T-helper 9 cell (primary cell): Measurements from ENCODE around the gene SND1.

Experiments used
- DNase-seq: peaks from one replicate; pipeline ENCODE4 v3.0.0-alpha.2; 2020

The SND1 gene

DNA sequence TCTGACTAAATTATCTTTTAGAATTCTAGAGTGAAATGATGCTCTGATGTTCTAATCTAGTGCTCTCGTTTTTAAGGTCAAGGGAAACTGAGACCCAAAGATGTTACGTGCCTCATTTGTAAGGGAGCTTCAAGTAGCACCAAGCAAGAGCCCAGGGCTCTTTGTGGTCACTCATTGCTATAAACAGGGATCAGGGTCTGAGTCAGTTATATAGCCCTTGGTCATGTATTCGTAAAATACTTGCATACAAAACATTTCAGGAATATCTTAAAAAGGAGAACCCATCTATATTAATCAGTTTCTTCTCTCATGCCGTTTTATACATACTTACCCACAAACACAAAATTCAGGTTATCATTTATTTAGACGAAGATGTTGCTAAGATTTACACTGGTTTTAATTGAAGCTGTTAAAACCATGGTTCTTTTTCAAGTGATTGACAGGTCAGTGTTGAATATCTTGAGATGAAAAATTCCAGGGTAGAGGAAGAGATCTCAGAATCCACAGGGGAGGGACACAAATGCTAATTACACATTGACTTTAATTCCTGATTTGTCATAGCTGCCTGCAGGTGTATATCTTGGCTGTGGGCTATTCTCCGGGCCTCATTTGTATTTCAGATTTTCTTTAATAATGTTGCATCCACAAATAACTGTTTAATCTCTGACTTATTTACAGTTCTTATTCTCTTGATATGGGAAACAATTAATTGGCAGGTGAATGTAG is 188.4 kb downstream of the SND1 start:
- DNase-seq = no peak

DNA sequence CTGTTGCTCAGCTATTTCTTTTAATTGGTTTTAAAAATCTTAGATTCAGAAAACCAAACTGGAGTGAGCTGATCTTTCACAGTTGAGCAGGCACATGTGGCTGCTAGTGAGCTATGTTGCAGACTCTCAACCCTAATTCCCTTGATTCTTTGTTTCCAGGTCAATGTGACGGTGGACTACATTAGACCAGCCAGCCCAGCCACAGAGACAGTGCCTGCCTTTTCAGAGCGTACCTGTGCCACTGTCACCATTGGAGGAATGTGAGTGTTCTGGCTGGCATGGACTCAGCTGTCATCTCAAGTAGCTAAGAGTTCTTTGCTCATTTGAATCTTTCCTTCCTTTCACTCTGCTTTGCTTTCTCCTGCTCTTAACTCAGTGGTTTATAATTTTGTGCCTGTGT is 192.2 kb downstream of the SND1 start:
- no peak for DNase-seq

GRCh38 chr7:127844707-127845331 is 192.8 kb downstream of the SND1 start:
- DNase-seq = no peak

- no peak for DNase-seq
Observed at GRCh38 chr7:127845522-127846214, 193.7 kb downstream of the SND1 start.

DNA sequence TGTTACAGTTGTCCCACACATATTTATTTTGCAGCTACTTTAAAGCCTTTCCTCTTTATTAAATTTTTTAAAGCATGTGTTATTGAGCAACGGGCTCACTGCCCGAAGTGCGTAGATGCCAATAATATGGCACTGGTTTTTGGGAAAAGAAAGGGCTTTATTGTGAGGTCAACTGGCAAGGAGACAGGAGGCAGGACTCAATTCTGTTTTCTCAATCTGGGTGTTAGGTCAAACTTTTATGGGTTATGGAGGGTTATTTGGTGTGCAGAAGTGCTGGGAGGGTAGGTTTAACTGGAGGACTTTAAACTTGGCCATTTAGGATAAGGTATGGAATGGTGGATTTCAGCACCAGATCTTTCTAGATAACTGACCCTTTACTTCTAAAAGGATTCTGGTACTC is 195.6 kb downstream of the SND1 start:
- DNase-seq = no peak

DNA sequence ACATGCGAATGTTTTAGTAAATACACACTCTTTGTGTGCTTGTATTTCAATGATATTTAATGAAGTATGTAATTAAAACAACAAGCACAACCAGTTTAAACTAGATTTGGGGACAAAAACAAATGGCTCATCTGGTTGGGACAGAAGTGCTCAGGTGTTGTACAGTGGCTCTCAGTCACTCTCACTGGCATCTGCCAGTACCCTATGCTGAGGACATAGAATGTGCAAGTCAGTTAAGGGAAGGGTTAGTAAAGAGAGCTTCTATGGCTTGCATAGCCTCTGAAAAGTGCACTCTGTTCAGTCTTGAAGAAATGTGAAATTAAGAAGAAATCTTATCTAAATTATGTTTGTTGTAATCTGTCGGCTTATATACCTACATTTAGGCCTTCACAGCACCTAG is 196.2 kb downstream of the SND1 start:
- no peak for DNase-seq

- no peak for DNase-seq
Observed at GRCh38 chr7:127850195-127850594, 198.2 kb downstream of the SND1 start.

DNA sequence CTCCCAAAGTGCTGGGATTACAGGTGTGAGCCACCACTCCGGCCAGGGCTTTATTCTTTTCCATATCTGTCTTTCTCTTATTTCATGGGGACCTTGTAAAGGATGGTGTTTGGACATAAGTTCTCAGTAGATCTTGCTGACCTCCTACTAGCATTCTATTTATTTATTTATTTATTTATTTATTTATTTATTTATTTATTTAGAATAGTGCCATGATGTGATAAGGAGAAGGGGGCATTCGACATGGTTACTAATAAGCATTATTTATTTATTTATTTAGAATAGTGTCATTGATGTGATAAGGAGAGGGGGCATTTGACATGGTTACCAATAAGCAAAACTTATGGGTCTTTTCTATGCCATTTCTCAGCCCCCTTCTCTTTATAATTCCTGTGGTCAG is 202.4 kb downstream of the SND1 start:
- no peak for DNase-seq

DNA sequence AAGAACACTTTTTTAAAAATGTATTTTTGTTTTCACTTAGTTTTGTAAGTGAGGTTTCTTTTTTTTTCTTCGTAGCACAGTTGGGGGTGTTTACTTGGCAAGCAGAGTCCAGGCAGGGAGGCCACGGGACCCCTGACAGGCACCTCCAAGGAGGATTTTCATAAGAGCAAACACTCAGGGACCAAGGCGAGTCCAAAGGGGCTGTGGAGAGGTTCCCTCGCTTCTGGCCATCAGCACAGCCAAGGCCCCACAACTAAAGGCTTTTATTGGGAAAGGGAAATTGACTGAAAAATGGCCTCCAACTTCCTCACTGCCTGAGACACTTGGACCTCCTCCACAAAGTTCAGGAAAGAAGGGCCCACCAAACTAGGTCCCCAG is 205.5 kb downstream of the SND1 start:
- DNase-seq = no peak

DNA sequence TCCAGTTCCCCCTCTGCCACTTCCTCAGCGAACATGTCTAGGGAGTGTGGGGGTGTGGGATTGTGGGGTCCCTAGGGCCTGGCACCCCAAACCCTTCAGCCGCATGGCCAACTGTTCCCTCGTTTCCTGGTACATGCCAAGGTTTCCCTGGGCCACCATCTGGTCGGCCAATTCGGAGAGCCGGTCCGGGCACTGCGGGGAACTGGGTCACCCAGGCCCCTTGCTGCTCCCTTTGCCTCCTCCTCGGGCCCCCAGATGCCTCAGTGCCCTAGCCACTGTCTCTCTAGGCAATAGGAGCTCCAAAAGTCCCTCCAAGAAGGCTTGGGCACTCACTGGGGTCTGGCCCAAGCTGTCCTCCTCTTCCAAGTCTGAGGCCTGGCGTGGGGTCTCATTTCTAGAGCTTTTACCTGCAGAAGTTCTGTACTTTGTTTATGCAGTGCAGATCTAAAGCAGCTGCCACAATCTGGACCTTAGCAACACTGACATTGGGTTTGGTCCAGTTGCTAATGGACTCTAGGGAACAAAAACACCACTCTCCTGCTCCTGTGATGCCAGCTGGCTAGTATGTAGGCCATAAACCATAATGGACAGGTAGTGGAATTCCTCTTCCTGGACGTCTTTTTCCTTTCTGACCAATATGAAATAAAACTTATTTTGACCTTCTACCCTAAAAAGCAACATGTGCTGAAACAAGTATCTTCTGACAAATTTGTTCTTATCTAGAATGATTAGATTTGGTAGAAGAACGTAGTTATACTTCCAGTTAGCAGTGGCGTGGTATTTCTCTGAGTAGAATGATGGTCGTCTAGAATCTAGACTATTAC is 206.3 kb downstream of the SND1 start:
- no peak for DNase-seq

DNA sequence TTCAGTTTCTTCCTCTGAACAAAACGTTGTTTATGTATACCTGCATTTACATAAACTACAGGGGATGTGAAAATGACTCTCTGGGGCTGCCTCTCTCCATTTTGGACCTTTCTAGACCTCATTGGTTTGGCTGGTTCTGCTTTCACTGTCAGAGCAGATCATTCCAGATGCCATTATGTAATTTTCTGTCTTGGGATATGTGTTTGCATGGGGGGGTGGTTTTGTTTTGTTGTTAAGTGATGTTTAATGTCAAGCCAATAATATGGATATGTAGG is 206.9 kb downstream of the SND1 start:
- no peak for DNase-seq

DNA sequence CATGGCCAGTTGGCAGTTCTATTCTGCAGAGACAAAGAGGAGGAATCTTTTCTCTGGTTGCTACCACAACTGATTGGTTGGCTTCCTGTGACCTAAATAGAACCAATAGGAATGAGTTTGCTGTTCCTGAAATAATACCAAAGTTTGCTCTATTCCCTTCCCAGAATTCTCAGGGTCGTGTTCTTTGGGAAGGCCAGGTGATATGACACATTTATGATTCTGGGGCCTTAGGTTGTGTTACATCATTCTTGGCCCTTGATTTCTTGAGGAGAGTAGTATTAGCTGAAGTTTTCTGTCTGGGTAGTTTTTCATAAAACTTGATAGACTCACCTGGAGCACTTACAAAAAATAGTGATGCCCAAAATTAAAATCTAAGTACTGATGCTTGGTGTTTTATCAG is 207.3 kb downstream of the SND1 start:
- DNase-seq = no peak

- DNase-seq = no peak
Observed at GRCh38 chr7:127862525-127862924, 210.5 kb downstream of the SND1 start.

DNA sequence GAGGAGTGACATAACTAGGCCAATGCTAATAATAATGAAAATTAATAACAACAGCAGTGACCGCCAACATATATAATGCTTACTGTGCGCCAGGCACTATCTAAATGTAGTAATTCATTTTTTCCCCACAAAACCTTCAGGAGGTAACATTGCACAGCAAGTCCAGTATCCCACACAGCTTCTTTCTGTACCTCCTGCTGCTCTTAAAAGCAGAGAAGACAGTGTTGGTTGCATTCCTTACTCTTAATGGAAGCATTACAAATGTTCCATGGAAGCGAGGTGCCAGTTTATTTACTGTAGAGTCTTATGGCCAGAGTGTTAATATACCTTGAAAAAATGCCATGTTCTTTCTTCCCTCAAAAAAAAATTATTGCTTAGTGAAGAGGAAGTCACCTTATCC is 211.1 kb downstream of the SND1 start:
- no peak for DNase-seq

- DNase-seq = no peak
Observed at GRCh38 chr7:127865466-127865865, 213.5 kb downstream of the SND1 start.

GRCh38 chr7:127870231-127870907 is 218.4 kb downstream of the SND1 start:
- no peak for DNase-seq

DNA sequence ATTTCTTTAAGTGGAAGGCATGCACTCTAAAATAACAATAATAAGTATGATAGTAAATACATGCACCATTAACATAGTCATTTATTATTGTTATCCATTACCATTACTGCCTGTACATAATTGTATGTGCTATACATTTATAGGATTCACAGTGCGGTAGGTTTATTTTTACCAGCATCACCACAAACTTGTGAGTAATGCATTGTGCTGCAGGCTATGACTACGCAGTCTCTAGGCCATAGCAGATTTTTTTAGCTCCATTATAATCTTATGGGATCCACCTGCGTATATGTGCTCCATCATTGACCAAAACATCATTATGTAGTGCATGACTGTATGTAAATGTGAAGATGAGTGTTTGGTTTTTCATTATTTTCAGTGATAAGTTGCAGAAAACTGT is 219.2 kb downstream of the SND1 start:
- DNase-seq = no peak

GRCh38 chr7:127872122-127872521 is 220.1 kb downstream of the SND1 start:
- no peak for DNase-seq

GRCh38 chr7:127873151-127873550 is 221.2 kb downstream of the SND1 start:
- no peak for DNase-seq

GRCh38 chr7:127873715-127874636 is 222.0 kb downstream of the SND1 start:
- DNase-seq = no peak

- DNase-seq = no peak
Observed at GRCh38 chr7:127874951-127875608, 223.1 kb downstream of the SND1 start.
